ENCODE measurements around the gene PRKCZ. TPM values are rescaled to one million over a fixed set of nuclear protein-coding genes. Genes with fewer than 3 reads are reported as not detected.
A peak's percentile ranks its signal among the peaks of the same experiment; 100 is the strongest.

Gene PRKCZ
- total and polyA plus RNA-seq, 4 experiments from 2014 or later: 13.5 to 40.7 (median 23.0) TPM

DNA sequence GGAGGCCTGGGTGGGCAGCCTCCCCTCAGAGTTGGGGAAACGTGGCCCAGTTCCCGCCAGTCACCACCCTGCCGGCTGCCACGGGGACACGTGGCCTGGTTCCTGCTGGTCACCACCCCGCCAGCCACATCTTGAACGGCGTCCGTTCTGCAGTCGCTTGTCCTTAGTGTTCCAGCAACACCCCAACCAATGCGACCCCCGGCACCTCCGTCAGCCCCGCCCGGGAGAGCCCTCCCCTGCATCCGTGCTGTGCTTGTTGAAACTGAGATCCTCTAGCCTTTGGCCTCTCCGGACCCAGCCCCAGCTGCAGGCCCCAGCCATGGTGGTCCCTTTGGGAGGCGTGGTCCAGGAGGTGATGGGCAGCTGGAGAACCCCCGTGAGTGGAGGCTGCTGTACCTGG, 18.7 kb downstream of the PRKCZ start:
- Histone ChIP-seq H3K27me3 (ENCODE audit: insufficient read depth, low read length) (no peaks in the 10 kb centered on the region), H3K36me3 (ENCODE audit: insufficient read depth, low read length) (peaks cover 5% of the 10 kb centered on the region), H3K27ac (ENCODE audit: low read depth, low read length) (no peak overlapping the region), H3K4me3 (ENCODE audit: low read length in 2 of 2) (no peak overlapping the region), H3K9me3 (ENCODE audit: control insufficient read depth in 1 of 2, low read length in 2 of 2) (no peaks in the 10 kb centered on the region), H3K4me1 (ENCODE audit: insufficient read depth, low read length) (no peaks in the 10 kb centered on the region)
- Mint-ChIP-seq H3K27ac (no peak overlapping the region), H3K4me1 (peaks cover 3 to 18% (median 8%) of the 10 kb centered on the region in 4 donors), H3K27me3 (no peaks in the 10 kb centered on the region), H3K36me3 (peaks cover 28 to 41% of the 10 kb centered on the region in 2 donors), H3K4me3 (no peak overlapping the region), H3K9me3 (peaks cover 0 to 9% (median 2%) of the 10 kb centered on the region in 8 donors)
- no peak for DNase-seq
- intact Hi-C loops (cut with micrococcal nuclease): no loop called here
- ChIA-PET CTCF (ENCODE audit: partially characterized antibody) (no interaction called here), POLR2A (ENCODE audit: partially characterized antibody) (no interaction called here)

DNA sequence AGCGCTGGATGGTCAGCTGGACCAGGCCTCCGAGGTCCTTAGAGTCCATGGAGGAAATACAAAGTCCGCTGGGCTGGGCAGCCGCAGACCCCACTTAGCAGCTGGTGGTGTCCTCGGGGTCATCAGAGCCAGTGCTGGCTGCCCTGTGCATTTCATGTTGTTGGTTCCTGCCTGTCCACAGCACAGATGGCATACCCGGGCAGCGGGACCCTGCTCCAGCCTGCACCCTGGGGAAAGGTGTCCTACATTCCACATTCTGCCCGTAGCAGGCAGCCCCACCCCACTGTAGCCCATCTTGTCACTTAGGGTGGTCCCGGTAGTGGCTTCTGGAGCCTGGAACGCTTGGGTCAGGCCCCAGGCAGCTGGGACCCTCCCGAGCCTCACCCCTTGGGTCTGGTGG, 19.8 kb downstream of the PRKCZ start:
- H3K9me3 Mint-ChIP-seq: peaks cover 0 to 9% (median 2%) of the 10 kb centered on the region in 8 donors
- no peaks in the 10 kb centered on the region for H3K27me3 ChIP-seq (ENCODE audit: insufficient read depth, low read length)
- intact Hi-C loops (cut with micrococcal nuclease): no loop called here
- peaks cover 5% of the 10 kb centered on the region for H3K36me3 ChIP-seq (ENCODE audit: insufficient read depth, low read length)
- peaks cover 3 to 12% (median 8%) of the 10 kb centered on the region in 4 donors for H3K4me1 Mint-ChIP-seq
- DNase-seq: no peak
- no peaks in the 10 kb centered on the region for H3K9me3 ChIP-seq (ENCODE audit: control insufficient read depth in 1 of 2, low read length in 2 of 2)
- CTCF ChIA-PET (ENCODE audit: partially characterized antibody): no interaction called here
- H3K4me1 ChIP-seq (ENCODE audit: insufficient read depth, low read length): no peaks in the 10 kb centered on the region
- H3K27me3 Mint-ChIP-seq: no peaks in the 10 kb centered on the region
- POLR2A ChIA-PET (ENCODE audit: partially characterized antibody): no interaction called here
- no peak overlapping the region for H3K4me3 ChIP-seq (ENCODE audit: low read length in 2 of 2)
- peaks cover 20 to 30% of the 10 kb centered on the region in 2 donors for H3K36me3 Mint-ChIP-seq
- H3K4me3 Mint-ChIP-seq: no peak overlapping the region
- H3K27ac Mint-ChIP-seq: no peak overlapping the region
- no peak overlapping the region for H3K27ac ChIP-seq (ENCODE audit: low read depth, low read length)

DNA sequence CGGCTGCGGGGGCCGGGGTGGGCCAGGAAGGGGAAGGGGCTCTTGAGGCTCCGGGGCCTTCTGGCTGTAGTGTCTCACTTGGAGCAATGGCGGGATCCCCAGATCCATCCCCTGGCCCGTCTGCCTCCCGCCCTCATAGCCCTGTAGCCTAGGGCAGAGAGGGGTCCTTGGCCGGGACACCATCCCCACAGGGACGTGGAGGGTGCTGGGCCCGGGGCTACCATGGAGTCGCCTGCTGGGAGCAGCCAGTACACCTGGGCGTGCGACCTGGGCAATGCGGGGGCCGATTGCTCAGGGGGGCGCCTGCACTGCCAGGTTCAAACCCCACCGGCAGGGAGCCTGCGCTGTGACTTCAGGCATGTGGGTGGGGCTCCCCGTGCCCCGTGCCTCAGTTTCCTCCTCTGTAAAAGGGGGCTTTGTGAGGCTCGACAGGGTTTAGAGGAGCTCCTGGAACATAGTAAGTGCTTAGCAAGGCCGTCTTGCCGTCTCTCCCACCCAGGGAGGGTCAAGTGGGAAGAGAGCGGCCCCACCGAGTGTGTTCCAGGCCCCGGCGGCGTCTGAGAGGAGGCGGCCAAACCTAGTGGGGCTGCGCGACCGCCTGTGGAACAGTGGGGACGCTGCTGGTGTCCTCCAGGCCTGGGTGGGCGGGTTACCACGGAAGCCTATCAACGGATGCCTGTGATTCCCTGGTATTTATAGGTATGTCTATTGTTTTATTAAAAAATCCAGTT, 20.8 kb downstream of the PRKCZ start:
- Histone ChIP-seq H3K4me1 (ENCODE audit: insufficient read depth, low read length) (no peaks in the 10 kb centered on the region), H3K27me3 (ENCODE audit: insufficient read depth, low read length) (no peaks in the 10 kb centered on the region), H3K27ac (ENCODE audit: low read depth, low read length) (no peak overlapping the region), H3K9me3 (ENCODE audit: control insufficient read depth in 1 of 2, low read length in 2 of 2) (no peaks in the 10 kb centered on the region), H3K4me3 (ENCODE audit: low read length in 2 of 2) (no peak overlapping the region), H3K36me3 (ENCODE audit: insufficient read depth, low read length) (peaks cover 5% of the 10 kb centered on the region)
- Mint-ChIP-seq H3K27me3 (no peaks in the 10 kb centered on the region), H3K36me3 (peaks cover 17 to 23% of the 10 kb centered on the region in 2 donors), H3K27ac (no peak overlapping the region), H3K4me3 (no peak overlapping the region), H3K4me1 (peaks cover 3 to 10% (median 7%) of the 10 kb centered on the region in 4 donors), H3K9me3 (peaks cover 0 to 10% (median under 1%) of the 10 kb centered on the region in 8 donors)
- intact Hi-C loops (cut with micrococcal nuclease): no loop called here
- ChIA-PET POLR2A (ENCODE audit: partially characterized antibody) (interaction anchor here (0.5 kb wide), 1 partner anchor 168 kb away, joined by 3 read pairs; no protein-coding TSS in a partner anchor), CTCF (ENCODE audit: partially characterized antibody) (interaction anchor here (1.2 kb wide), 1 partner anchor 26 kb away, joined by 6 read pairs; no protein-coding TSS in a partner anchor)
- no peak for DNase-seq

DNA sequence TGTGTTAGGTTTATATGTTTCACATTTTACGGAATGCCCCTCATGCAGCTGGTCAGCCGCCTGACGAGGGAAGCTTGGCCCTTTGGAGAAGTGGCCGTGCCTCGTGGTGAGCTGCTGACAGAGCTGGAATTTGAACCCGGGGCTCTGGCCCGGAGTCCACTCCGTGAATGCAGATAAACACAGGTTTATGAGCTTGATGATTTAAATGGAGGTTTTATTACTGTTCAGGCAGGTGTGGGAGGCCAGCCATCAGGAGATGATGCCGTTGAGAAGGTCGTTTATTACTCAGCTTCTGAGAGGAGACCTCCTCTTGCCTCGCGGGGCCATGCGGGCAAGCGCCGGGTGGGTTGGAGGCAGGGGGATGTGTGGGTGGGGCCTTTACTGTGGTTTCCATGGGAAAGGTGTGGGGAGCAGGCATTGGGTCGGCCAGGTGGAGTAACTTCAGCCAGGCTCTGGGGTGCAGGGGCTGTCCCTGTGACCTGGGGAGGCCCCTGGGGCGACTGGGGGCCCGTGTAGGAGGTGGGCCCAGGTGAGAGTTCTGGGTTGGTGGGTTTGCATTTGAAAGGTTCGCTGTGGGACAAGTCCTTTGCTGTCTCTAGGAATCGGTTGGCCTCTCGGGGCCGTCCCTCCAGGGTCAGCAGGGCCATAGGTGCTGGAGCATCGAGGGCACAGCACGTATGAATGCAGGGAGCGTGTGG, 22.0 kb downstream of the PRKCZ start:
- no peaks in the 10 kb centered on the region for H3K27me3 Mint-ChIP-seq
- Histone ChIP-seq H3K36me3 (ENCODE audit: insufficient read depth, low read length) (peaks cover 5% of the 10 kb centered on the region), H3K9me3 (ENCODE audit: control insufficient read depth in 1 of 2, low read length in 2 of 2) (no peaks in the 10 kb centered on the region), H3K27ac (ENCODE audit: low read depth, low read length) (no peak overlapping the region), H3K4me1 (ENCODE audit: insufficient read depth, low read length) (no peaks in the 10 kb centered on the region), H3K27me3 (ENCODE audit: insufficient read depth, low read length) (no peaks in the 10 kb centered on the region), H3K4me3 (ENCODE audit: low read length in 2 of 2) (no peak overlapping the region)
- H3K4me1 Mint-ChIP-seq: peaks cover under 1 to 9% (median 4%) of the 10 kb centered on the region in 4 donors
- no peak overlapping the region for H3K4me3 Mint-ChIP-seq
- intact Hi-C loops (cut with micrococcal nuclease): no loop called here
- POLR2A ChIA-PET (ENCODE audit: partially characterized antibody): no interaction called here
- peaks cover 0 to 16% (median 5%) of the 10 kb centered on the region in 8 donors for H3K9me3 Mint-ChIP-seq
- CTCF ChIA-PET (ENCODE audit: partially characterized antibody): interaction anchor here (1.2 kb wide), 1 partner anchor 27 kb away, joined by 6 read pairs; no protein-coding TSS in a partner anchor
- H3K27ac Mint-ChIP-seq: peak overlapping the region in 3 of 7 donors; percentile 29 to 42 (median 37)
- DNase-seq: no peak
- peaks cover 15 to 18% of the 10 kb centered on the region in 2 donors for H3K36me3 Mint-ChIP-seq

DNA sequence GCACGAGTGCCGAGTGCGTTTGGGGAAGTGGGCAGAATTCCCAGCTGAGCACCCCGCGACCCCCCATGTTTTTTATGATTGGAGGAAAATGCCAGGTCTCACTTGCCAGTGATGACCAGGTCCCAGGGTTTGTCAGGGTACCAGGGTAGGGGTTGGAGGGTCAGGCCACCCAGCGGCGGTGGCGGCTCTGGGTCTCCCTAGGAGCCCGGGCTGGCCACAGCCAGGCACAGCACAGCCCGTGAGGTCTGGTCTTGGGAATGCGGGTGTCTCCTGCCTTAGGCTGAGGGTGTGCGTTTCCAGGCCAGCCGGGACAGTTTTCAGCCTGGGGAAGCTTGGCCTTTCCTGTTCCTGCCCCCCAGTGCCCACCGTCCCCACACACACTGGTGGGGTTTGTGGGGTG, 22.7 kb downstream of the PRKCZ start:
- no peak for DNase-seq
- CTCF ChIA-PET (ENCODE audit: partially characterized antibody): no interaction called here

DNA sequence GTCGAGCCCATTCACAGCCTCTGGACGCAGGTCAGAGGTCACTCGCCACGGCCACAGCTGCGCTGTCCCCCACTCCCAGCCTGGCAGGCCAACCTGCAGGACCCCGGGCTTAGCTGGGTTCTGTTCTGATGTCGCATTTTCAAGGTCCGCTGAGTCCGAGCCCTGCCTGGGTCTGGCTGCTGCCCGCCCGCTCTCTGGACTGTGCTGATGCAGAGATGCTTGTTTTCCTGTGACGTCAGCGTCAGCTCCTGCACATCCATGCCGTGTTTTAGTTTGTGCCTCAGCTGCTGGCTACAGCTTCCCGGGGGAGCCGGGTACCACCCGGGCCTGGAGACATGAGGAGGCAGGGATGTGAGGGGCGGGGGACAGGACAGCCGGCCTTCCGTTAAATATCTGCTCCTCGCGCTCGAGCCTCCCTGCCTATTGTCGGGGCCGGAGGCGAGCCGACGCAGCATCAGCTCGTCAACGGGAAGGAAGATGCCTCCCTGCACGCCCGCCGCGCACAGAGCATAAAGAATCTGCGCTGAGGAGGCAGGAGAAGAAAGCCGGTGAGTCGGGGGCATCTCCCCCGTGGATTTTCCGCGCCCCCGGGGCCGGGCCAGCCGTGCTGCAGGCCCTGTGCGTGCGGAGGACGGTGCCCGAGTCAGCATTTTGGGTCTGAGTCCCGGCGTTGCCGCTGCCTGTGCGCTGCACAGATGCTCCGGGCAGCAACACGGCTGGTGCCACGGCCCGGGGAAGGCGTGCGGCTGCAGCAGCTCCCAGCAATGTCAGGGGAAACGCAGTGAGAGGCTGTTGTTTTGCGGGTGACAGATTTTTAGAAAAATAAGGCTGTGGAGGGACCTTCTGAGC, 23.4 kb downstream of the PRKCZ start:
- no peak for DNase-seq
- Histone ChIP-seq H3K27me3 (ENCODE audit: insufficient read depth, low read length) (no peaks in the 10 kb centered on the region), H3K27ac (ENCODE audit: low read depth, low read length) (no peak overlapping the region), H3K9me3 (ENCODE audit: control insufficient read depth in 1 of 2, low read length in 2 of 2) (peaks cover 3 to 10% of the 10 kb centered on the region in 2 donors), H3K36me3 (ENCODE audit: insufficient read depth, low read length) (peaks cover under 1% of the 10 kb centered on the region), H3K4me1 (ENCODE audit: insufficient read depth, low read length) (no peaks in the 10 kb centered on the region), H3K4me3 (ENCODE audit: low read length in 2 of 2) (no peak overlapping the region)
- Mint-ChIP-seq H3K36me3 (peaks cover 22 to 27% of the 10 kb centered on the region in 2 donors), H3K4me1 (peaks cover 0 to 9% (median 5%) of the 10 kb centered on the region in 4 donors), H3K27ac (no peak overlapping the region), H3K9me3 (peaks cover 0 to 28% (median 18%) of the 10 kb centered on the region in 8 donors), H3K27me3 (no peaks in the 10 kb centered on the region), H3K4me3 (no peak overlapping the region)
- POLR2A ChIA-PET (ENCODE audit: partially characterized antibody): no interaction called here
- intact Hi-C loops (cut with micrococcal nuclease): no loop called here
- CTCF ChIA-PET (ENCODE audit: partially characterized antibody): no interaction called here

More for the DNA sequence above, 22.7 kb downstream of the PRKCZ start:
- H3K27ac Mint-ChIP-seq: no peak overlapping the region
- H3K9me3 ChIP-seq (ENCODE audit: control insufficient read depth in 1 of 2, low read length in 2 of 2): peaks cover 3 to 4% of the 10 kb centered on the region in 2 donors
- no peak overlapping the region for H3K4me3 ChIP-seq (ENCODE audit: low read length in 2 of 2)
- peaks cover 0 to 20% (median 11%) of the 10 kb centered on the region in 8 donors for H3K9me3 Mint-ChIP-seq
- intact Hi-C loops (cut with micrococcal nuclease): no loop called here
- H3K4me1 ChIP-seq (ENCODE audit: insufficient read depth, low read length): no peaks in the 10 kb centered on the region
- POLR2A ChIA-PET (ENCODE audit: partially characterized antibody): no interaction called here
- no peaks in the 10 kb centered on the region for H3K27me3 Mint-ChIP-seq
- peaks cover 0 to 9% (median 5%) of the 10 kb centered on the region in 4 donors for H3K4me1 Mint-ChIP-seq
- H3K36me3 Mint-ChIP-seq: peaks cover 19 to 20% of the 10 kb centered on the region in 2 donors
- H3K36me3 ChIP-seq (ENCODE audit: insufficient read depth, low read length): peaks cover 5% of the 10 kb centered on the region
- H3K4me3 Mint-ChIP-seq: no peak overlapping the region
- H3K27me3 ChIP-seq (ENCODE audit: insufficient read depth, low read length): no peaks in the 10 kb centered on the region
- H3K27ac ChIP-seq (ENCODE audit: low read depth, low read length): no peak overlapping the region

DNA sequence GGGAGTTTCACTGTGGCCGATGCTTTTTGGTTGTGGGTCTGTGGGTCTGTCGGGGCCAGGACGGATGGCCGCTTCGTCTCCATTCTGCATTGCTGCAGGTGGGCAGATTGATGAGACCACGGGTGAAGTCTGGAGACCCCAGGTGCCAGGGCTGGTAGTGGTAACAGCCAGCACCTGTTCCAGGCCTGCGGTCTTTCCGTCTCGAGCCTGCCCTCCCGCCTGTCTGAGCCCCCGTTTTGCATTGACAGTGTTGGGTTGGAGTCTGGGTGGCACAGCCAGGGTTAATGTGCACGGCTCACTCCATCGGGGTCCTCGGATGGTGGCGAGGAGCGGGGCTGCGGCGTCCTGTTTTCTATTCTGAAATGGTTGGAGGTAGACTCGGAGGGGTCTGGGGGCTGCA, 24.2 kb downstream of the PRKCZ start:
- H3K9me3 ChIP-seq (ENCODE audit: control insufficient read depth in 1 of 2, low read length in 2 of 2): peaks cover 3 to 10% of the 10 kb centered on the region in 2 donors
- Mint-ChIP-seq H3K27me3 (no peaks in the 10 kb centered on the region), H3K4me3 (no peak overlapping the region), H3K4me1 (peaks cover 0 to 9% (median 5%) of the 10 kb centered on the region in 4 donors), H3K27ac (no peak overlapping the region), H3K36me3 (peaks cover 23 to 29% of the 10 kb centered on the region in 2 donors), H3K9me3 (peaks cover 0 to 33% (median 19%) of the 10 kb centered on the region in 8 donors)
- no peaks in the 10 kb centered on the region for H3K36me3 ChIP-seq (ENCODE audit: insufficient read depth, low read length)
- H3K4me1 ChIP-seq (ENCODE audit: insufficient read depth, low read length): no peaks in the 10 kb centered on the region
- no peak overlapping the region for H3K27ac ChIP-seq (ENCODE audit: low read depth, low read length)
- H3K4me3 ChIP-seq (ENCODE audit: low read length in 2 of 2): no peak overlapping the region
- no peak for DNase-seq
- intact Hi-C loops (cut with micrococcal nuclease): no loop called here
- no peaks in the 10 kb centered on the region for H3K27me3 ChIP-seq (ENCODE audit: insufficient read depth, low read length)
- ChIA-PET CTCF (ENCODE audit: partially characterized antibody) (no interaction called here), POLR2A (ENCODE audit: partially characterized antibody) (no interaction called here)

All from CD4-positive, alpha-beta memory T cell (primary cell).